ENCODE measurements around the gene TMPRSS9.

- TF ChIP-seq, protein P1, sequence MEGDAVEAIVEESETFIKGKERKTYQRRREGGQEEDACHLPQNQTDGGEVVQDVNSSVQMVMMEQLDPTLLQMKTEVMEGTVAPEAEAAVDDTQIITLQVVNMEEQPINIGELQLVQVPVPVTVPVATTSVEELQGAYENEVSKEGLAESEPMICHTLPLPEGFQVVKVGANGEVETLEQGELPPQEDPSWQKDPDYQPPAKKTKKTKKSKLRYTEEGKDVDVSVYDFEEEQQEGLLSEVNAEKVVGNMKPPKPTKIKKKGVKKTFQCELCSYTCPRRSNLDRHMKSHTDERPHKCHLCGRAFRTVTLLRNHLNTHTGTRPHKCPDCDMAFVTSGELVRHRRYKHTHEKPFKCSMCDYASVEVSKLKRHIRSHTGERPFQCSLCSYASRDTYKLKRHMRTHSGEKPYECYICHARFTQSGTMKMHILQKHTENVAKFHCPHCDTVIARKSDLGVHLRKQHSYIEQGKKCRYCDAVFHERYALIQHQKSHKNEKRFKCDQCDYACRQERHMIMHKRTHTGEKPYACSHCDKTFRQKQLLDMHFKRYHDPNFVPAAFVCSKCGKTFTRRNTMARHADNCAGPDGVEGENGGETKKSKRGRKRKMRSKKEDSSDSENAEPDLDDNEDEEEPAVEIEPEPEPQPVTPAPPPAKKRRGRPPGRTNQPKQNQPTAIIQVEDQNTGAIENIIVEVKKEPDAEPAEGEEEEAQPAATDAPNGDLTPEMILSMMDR (conservative IDR thresholded peaks at IDR 0.05; ENCODE audit: low read length), result no peak
- no peak for TF ChIP-seq EZH2phosphoT487 (IDR thresholded peaks at IDR 0.05; ENCODE audit: borderline replicate concordance)
Measured at GRCh38 chr19:2338055-2338615, 21.9 kb upstream of the TMPRSS9 start.
